Measurements from ENCODE around the gene KRT80.
A peak's percentile ranks its signal among the peaks of the same experiment; 100 is the strongest.

KRT80 gene

GRCh38 chr12:52195065-52195730 is 3.4 kb upstream of the KRT80 start:
- no peak for DNase-seq

GRCh38 chr12:52193991-52194390 is 2.2 kb upstream of the KRT80 start:
- no peak for DNase-seq

GRCh38 chr12:52193532-52193931 is 1.7 kb upstream of the KRT80 start:
- DNase-seq, result no peak

GRCh38 chr12:52190860-52191729 is 719 bp downstream of the KRT80 start:
- DNase-seq, result peak in 1 of 2 experiments; percentile 23

GRCh38 chr12:52189376-52190174 is 2.2 kb downstream of the KRT80 start:
- peak in 1 of 2 experiments; percentile 29 for DNase-seq

- DNase-seq, result no peak
Observed at GRCh38 chr12:52188658-52189057, 3.2 kb downstream of the KRT80 start.

- DNase-seq, result no peak
Observed at GRCh38 chr12:52187640-52188039, 4.2 kb downstream of the KRT80 start.

- no peak for DNase-seq
Observed at GRCh38 chr12:52187206-52187605, 4.6 kb downstream of the KRT80 start.

- peak; percentile 56 to 91 for DNase-seq
Observed at GRCh38 chr12:52186118-52186840, 5.5 kb downstream of the KRT80 start.

- DNase-seq, result no peak
Observed at GRCh38 chr12:52185400-52185967, 6.3 kb downstream of the KRT80 start.

GRCh38 chr12:52184813-52185212 is 7.0 kb downstream of the KRT80 start:
- no peak for DNase-seq

- no peak for DNase-seq
Observed at GRCh38 chr12:52183971-52184370, 7.8 kb downstream of the KRT80 start.

- no peak for DNase-seq
Observed at GRCh38 chr12:52183544-52183910, 8.3 kb downstream of the KRT80 start.

GRCh38 chr12:52182898-52183543 is 8.8 kb downstream of the KRT80 start:
- DNase-seq, result no peak

- DNase-seq, result no peak
Observed at GRCh38 chr12:52182384-52182783, 9.4 kb downstream of the KRT80 start.

- no peak for DNase-seq
Observed at GRCh38 chr12:52181746-52182145, 10.1 kb downstream of the KRT80 start.

- no peak for DNase-seq
Observed at GRCh38 chr12:52180971-52181628, 10.7 kb downstream of the KRT80 start.

GRCh38 chr12:52179396-52179973 is 12.3 kb downstream of the KRT80 start:
- DNase-seq, result no peak

- no peak for DNase-seq
Observed at GRCh38 chr12:52178984-52179383, 12.8 kb downstream of the KRT80 start.

- no peak for DNase-seq
Observed at GRCh38 chr12:52178443-52178842, 13.4 kb downstream of the KRT80 start.

Measured in SW 1271 (cell line).